ENCODE data around the gene EDN1.

EDN1 gene

DNA sequence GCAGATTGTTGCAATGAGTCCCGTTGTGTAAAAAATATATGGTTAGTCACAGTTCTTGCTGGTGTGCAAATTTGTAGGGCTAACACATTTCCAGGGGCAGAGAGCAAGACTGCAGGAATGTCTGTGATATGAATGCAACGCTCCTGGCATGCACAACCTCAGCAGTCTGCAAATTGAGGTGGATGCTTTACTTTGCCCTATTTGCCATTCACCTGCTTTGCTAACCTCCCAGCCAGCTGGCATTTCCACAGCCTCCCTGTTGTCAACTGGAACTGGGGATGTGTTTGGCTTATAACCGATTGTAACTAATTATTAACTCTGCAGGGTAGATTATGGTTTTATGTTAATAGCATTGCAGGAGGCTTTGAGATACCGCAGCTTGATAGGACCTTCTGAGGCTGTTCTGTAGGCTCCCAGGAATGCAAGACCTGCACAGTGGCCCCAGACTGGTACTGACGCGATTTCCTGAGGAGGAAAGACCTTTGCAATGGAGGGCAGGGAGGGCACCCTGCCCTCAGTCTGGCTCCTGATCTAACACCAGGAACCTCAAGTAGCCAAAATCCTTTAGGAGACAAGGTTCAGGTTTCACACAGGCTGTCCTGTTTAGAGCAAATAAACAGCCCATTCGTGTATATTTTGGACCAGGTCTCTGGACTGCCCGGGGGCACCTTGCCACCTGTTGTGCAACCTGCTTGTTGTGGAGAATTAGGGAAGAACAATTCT is 53.4 kb downstream of the EDN1 start:
- TF ChIP-seq, protein P1, sequence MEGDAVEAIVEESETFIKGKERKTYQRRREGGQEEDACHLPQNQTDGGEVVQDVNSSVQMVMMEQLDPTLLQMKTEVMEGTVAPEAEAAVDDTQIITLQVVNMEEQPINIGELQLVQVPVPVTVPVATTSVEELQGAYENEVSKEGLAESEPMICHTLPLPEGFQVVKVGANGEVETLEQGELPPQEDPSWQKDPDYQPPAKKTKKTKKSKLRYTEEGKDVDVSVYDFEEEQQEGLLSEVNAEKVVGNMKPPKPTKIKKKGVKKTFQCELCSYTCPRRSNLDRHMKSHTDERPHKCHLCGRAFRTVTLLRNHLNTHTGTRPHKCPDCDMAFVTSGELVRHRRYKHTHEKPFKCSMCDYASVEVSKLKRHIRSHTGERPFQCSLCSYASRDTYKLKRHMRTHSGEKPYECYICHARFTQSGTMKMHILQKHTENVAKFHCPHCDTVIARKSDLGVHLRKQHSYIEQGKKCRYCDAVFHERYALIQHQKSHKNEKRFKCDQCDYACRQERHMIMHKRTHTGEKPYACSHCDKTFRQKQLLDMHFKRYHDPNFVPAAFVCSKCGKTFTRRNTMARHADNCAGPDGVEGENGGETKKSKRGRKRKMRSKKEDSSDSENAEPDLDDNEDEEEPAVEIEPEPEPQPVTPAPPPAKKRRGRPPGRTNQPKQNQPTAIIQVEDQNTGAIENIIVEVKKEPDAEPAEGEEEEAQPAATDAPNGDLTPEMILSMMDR (IDR thresholded peaks at IDR 0.05; ENCODE audit: low read depth, low read length, missing control alignments), result no peak
- no peak overlapping the region for H3K4me3 ChIP-seq (replicated peaks; ENCODE audit: low read depth, low read length)
- no peak for DNase-seq (ENCODE audit: extremely low read depth, low read depth)

DNA sequence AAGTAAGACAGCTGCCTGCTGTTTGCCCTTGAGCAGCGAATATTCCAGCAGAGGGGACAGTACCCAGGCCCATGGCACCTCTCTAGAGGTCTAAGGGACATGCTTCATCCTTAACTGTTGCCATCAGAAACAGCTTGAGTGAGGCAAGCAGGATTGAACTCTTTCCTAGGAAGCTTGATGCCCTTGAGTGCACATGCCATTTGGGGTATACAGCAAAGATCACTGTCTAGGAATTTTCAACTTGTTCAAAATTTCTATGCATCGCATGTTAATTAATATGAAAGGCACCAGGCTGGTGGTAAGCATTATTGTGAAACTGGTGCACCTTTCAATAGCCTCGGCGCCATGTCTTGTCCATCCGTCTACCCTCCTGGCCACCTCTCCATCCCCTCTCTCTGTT is 54.1 kb downstream of the EDN1 start:
- H3K4me3 ChIP-seq (replicated peaks; ENCODE audit: low read depth, low read length), result no peak overlapping the region
- DNase-seq (ENCODE audit: extremely low read depth, low read depth), result no peak
- TF ChIP-seq, protein P1 (IDR thresholded peaks at IDR 0.05; ENCODE audit: low read depth, low read length, missing control alignments), result no peak

DNA sequence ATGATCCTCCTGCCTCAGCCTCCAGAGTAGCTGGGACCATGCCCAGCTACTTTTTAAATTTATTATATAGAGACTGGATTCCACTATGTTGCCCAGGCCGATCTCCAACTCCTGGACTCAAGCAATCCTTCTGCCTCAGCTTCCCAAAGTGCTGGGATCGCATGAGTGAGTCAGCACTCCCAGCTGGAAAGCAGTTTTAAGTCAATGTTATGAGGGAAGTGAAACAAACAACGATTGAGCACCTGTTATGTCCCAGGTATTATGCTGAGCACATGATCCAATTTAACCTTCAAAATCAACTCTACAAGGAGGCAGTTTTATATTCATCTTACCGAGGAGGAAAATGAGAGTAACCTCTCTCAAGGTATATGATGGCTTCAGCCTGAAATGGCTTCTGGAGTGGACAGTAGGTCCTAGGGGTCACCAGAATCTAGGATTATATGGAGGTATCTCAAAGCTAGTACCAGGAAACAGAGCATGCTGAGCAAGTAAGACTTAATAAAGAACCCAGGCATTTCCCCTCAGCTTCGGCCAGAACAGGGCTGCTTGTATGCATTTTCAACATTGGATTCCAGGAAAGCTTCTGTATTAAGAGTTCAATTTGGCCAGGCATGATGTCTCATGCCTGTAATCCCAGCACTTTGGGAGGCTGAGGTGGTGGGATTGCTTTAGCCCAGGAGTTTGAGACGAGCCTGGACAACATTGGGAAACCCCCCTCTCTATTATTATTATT is 55.0 kb downstream of the EDN1 start:
- no peak for DNase-seq (ENCODE audit: extremely low read depth, low read depth)
- H3K4me3 ChIP-seq (replicated peaks; ENCODE audit: low read depth, low read length), result no peak overlapping the region
- TF ChIP-seq, protein P1 (IDR thresholded peaks at IDR 0.05; ENCODE audit: low read depth, low read length, missing control alignments), result no peak

DNA sequence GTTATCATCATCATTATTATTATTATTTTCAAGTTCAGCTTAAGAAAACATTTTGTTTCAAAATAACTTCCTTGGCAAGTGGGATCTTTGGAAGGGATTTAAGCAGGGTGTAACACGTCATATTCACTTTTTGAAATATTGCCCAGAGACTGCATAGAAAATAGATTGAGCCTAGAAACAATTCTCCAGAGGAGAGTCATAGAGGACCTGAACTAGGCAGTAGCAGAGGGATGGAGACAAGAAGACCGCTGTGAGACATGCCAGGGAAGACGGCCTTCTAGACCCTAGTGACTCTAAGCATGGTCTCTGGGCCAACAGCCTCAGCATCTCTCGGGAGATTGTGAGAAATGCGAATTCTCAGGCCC is 55.5 kb downstream of the EDN1 start:
- TF ChIP-seq, protein P1 (IDR thresholded peaks at IDR 0.05; ENCODE audit: low read depth, low read length, missing control alignments), result no peak
- no peak for DNase-seq (ENCODE audit: extremely low read depth, low read depth)
- H3K4me3 ChIP-seq (replicated peaks; ENCODE audit: low read depth, low read length), result no peak overlapping the region
